ENCODE measurements around the gene HPD.

The HPD gene

GRCh38 chr12:121828826-121829225 is 29.8 kb downstream of the HPD start:
- no peak overlapping the region for H3K4me3 ChIP-seq (ENCODE audit: extremely low read depth, insufficient read depth, low read length, poor library complexity, severe bottlenecking)
- no peaks in the 10 kb centered on the region for H3K9me3 ChIP-seq (ENCODE audit: control insufficient read depth, low read length)
- WGBS, 2 experiments (ENCODE audit: insufficient coverage in 2 of 2) = 93 to 99% methylated on average over 9 of the region's 9 CpGs
- no peak overlapping the region for H3K27ac ChIP-seq (ENCODE audit: low read depth, low read length, severe bottlenecking)
- H3K4me1 ChIP-seq (ENCODE audit: control insufficient read depth, insufficient read depth, low read length, poor library complexity, severe bottlenecking) = no peaks in the 10 kb centered on the region
- H3K36me3 ChIP-seq (ENCODE audit: control insufficient read depth, insufficient read depth, low read length) = peaks cover 76% of the 10 kb centered on the region

- Histone ChIP-seq H3K27ac (ENCODE audit: low read depth, low read length, severe bottlenecking) (no peak overlapping the region), H3K36me3 (ENCODE audit: control insufficient read depth, insufficient read depth, low read length) (peaks cover 81% of the 10 kb centered on the region), H3K4me1 (ENCODE audit: control insufficient read depth, insufficient read depth, low read length, poor library complexity, severe bottlenecking) (no peaks in the 10 kb centered on the region), H3K9me3 (ENCODE audit: control insufficient read depth, low read length) (no peaks in the 10 kb centered on the region), H3K4me3 (ENCODE audit: extremely low read depth, insufficient read depth, low read length, poor library complexity, severe bottlenecking) (no peak overlapping the region)
- WGBS, 2 experiments (ENCODE audit: insufficient coverage in 2 of 2) = 94 to 98% methylated on average over 7 to 8 of the region's 8 CpGs
These were observed 30.4 kb downstream of the HPD start for GRCh38 chr12:121828306-121828705.

GRCh38 chr12:121827351-121828099 is 31.1 kb downstream of the HPD start:
- Histone ChIP-seq H3K4me3 (ENCODE audit: extremely low read depth, insufficient read depth, low read length, poor library complexity, severe bottlenecking) (no peak overlapping the region), H3K36me3 (ENCODE audit: control insufficient read depth, insufficient read depth, low read length) (peaks cover 86% of the 10 kb centered on the region), H3K4me1 (ENCODE audit: control insufficient read depth, insufficient read depth, low read length, poor library complexity, severe bottlenecking) (no peaks in the 10 kb centered on the region), H3K9me3 (ENCODE audit: control insufficient read depth, low read length) (no peaks in the 10 kb centered on the region), H3K27ac (ENCODE audit: low read depth, low read length, severe bottlenecking) (no peak overlapping the region)
- 94 to 97% methylated on average over 46 to 48 of the region's 48 CpGs for WGBS, 2 experiments (ENCODE audit: insufficient coverage in 2 of 2)

GRCh38 chr12:121826318-121827150 is 32.1 kb downstream of the HPD start:
- WGBS, 2 experiments (ENCODE audit: insufficient coverage in 2 of 2) = 84 to 91% methylated on average over 15 to 18 of the region's 18 CpGs
- Histone ChIP-seq H3K4me3 (ENCODE audit: extremely low read depth, insufficient read depth, low read length, poor library complexity, severe bottlenecking) (no peak overlapping the region), H3K27ac (ENCODE audit: low read depth, low read length, severe bottlenecking) (no peak overlapping the region), H3K4me1 (ENCODE audit: control insufficient read depth, insufficient read depth, low read length, poor library complexity, severe bottlenecking) (no peaks in the 10 kb centered on the region), H3K36me3 (ENCODE audit: control insufficient read depth, insufficient read depth, low read length) (peaks cover 87% of the 10 kb centered on the region), H3K9me3 (ENCODE audit: control insufficient read depth, low read length) (no peaks in the 10 kb centered on the region)

- Histone ChIP-seq H3K4me3 (ENCODE audit: extremely low read depth, insufficient read depth, low read length, poor library complexity, severe bottlenecking) (no peak overlapping the region), H3K9me3 (ENCODE audit: control insufficient read depth, low read length) (no peaks in the 10 kb centered on the region), H3K36me3 (ENCODE audit: control insufficient read depth, insufficient read depth, low read length) (peaks cover 88% of the 10 kb centered on the region), H3K27ac (ENCODE audit: low read depth, low read length, severe bottlenecking) (no peak overlapping the region), H3K4me1 (ENCODE audit: control insufficient read depth, insufficient read depth, low read length, poor library complexity, severe bottlenecking) (no peaks in the 10 kb centered on the region)
- WGBS, 2 experiments (ENCODE audit: insufficient coverage in 2 of 2) = 92 to 95% methylated on average over 9 to 16 of the region's 18 CpGs
These were observed 33.6 kb downstream of the HPD start for GRCh38 chr12:121825041-121825523.

GRCh38 chr12:121823727-121824115 is 34.9 kb downstream of the HPD start:
- Histone ChIP-seq H3K27ac (ENCODE audit: low read depth, low read length, severe bottlenecking) (no peak overlapping the region), H3K9me3 (ENCODE audit: control insufficient read depth, low read length) (no peaks in the 10 kb centered on the region), H3K36me3 (ENCODE audit: control insufficient read depth, insufficient read depth, low read length) (peaks cover 88% of the 10 kb centered on the region), H3K4me3 (ENCODE audit: extremely low read depth, insufficient read depth, low read length, poor library complexity, severe bottlenecking) (no peak overlapping the region), H3K4me1 (ENCODE audit: control insufficient read depth, insufficient read depth, low read length, poor library complexity, severe bottlenecking) (no peaks in the 10 kb centered on the region)
- 86 to 93% methylated on average over 6 to 12 of the region's 12 CpGs for WGBS, 2 experiments (ENCODE audit: insufficient coverage in 2 of 2)

GRCh38 chr12:121823101-121823726 is 35.4 kb downstream of the HPD start:
- Histone ChIP-seq H3K27ac (ENCODE audit: low read depth, low read length, severe bottlenecking) (no peak overlapping the region), H3K4me3 (ENCODE audit: extremely low read depth, insufficient read depth, low read length, poor library complexity, severe bottlenecking) (no peak overlapping the region), H3K36me3 (ENCODE audit: control insufficient read depth, insufficient read depth, low read length) (peaks cover 83% of the 10 kb centered on the region), H3K4me1 (ENCODE audit: control insufficient read depth, insufficient read depth, low read length, poor library complexity, severe bottlenecking) (no peaks in the 10 kb centered on the region), H3K9me3 (ENCODE audit: control insufficient read depth, low read length) (no peaks in the 10 kb centered on the region)
- 91 to 94% methylated on average over 23 to 28 of the region's 36 CpGs for WGBS, 2 experiments (ENCODE audit: insufficient coverage in 2 of 2)

- Histone ChIP-seq H3K4me3 (ENCODE audit: extremely low read depth, insufficient read depth, low read length, poor library complexity, severe bottlenecking) (no peak overlapping the region), H3K36me3 (ENCODE audit: control insufficient read depth, insufficient read depth, low read length) (peaks cover 83% of the 10 kb centered on the region), H3K4me1 (ENCODE audit: control insufficient read depth, insufficient read depth, low read length, poor library complexity, severe bottlenecking) (no peaks in the 10 kb centered on the region), H3K27ac (ENCODE audit: low read depth, low read length, severe bottlenecking) (no peak overlapping the region), H3K9me3 (ENCODE audit: control insufficient read depth, low read length) (no peaks in the 10 kb centered on the region)
- 96 to 97% methylated on average over 22 to 37 of the region's 39 CpGs for WGBS, 2 experiments (ENCODE audit: insufficient coverage in 2 of 2)
These were observed 36.1 kb downstream of the HPD start for GRCh38 chr12:121822393-121823100.

GRCh38 chr12:121820056-121820455 is 38.6 kb downstream of the HPD start:
- Histone ChIP-seq H3K4me1 (ENCODE audit: control insufficient read depth, insufficient read depth, low read length, poor library complexity, severe bottlenecking) (no peaks in the 10 kb centered on the region), H3K9me3 (ENCODE audit: control insufficient read depth, low read length) (no peaks in the 10 kb centered on the region), H3K27ac (ENCODE audit: low read depth, low read length, severe bottlenecking) (no peak overlapping the region), H3K36me3 (ENCODE audit: control insufficient read depth, insufficient read depth, low read length) (peaks cover 89% of the 10 kb centered on the region), H3K4me3 (ENCODE audit: extremely low read depth, insufficient read depth, low read length, poor library complexity, severe bottlenecking) (no peak overlapping the region)
- WGBS, 2 experiments (ENCODE audit: insufficient coverage in 2 of 2) = 95% methylated on average over 6 to 7 of the region's 7 CpGs

- Histone ChIP-seq H3K4me1 (ENCODE audit: control insufficient read depth, insufficient read depth, low read length, poor library complexity, severe bottlenecking) (no peaks in the 10 kb centered on the region), H3K9me3 (ENCODE audit: control insufficient read depth, low read length) (no peaks in the 10 kb centered on the region), H3K27ac (ENCODE audit: low read depth, low read length, severe bottlenecking) (no peak overlapping the region), H3K4me3 (ENCODE audit: extremely low read depth, insufficient read depth, low read length, poor library complexity, severe bottlenecking) (no peak overlapping the region), H3K36me3 (ENCODE audit: control insufficient read depth, insufficient read depth, low read length) (peaks cover 90% of the 10 kb centered on the region)
- 94 to 97% methylated on average over 16 to 20 of the region's 22 CpGs for WGBS, 2 experiments (ENCODE audit: insufficient coverage in 2 of 2)
These were observed 39.3 kb downstream of the HPD start for GRCh38 chr12:121819212-121819949.
